Measurements from ENCODE around the gene AMHR2. TPM values are rescaled to one million over a fixed set of nuclear protein-coding genes. Genes with fewer than 3 reads are reported as not detected.

Gene AMHR2
- total and polyA plus RNA-seq, 2 experiments from 2014 or later, result 0.24 TPM; not detected in 1

DNA sequence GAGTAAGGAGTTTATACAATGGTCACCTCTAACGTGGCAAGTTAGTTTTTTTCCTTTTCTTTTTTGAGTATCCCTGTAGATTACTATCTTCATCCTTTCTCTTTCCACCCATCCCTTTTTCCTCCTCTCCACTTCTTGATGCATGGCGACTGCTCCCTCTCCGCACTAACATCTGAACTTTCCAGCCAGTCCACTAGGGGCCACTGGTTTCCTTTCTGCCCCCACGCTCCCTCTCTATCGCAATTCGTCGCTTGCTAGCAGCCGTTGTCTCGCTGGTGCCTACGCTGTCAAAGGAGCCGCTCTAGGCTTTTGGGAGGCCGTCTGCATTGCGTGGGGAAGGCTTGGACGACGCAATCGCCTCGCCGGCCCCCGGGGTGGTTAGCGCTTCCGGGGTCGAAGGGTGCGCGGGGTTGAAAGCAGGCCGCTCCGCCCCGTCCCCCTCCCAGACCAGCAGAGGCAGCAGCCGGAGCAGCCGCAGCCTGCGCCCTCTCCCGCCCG is 28.1 kb downstream of the AMHR2 start, which contains the start of gene PCBP2 (continued):
- TF ChIP-seq, protein P1, sequence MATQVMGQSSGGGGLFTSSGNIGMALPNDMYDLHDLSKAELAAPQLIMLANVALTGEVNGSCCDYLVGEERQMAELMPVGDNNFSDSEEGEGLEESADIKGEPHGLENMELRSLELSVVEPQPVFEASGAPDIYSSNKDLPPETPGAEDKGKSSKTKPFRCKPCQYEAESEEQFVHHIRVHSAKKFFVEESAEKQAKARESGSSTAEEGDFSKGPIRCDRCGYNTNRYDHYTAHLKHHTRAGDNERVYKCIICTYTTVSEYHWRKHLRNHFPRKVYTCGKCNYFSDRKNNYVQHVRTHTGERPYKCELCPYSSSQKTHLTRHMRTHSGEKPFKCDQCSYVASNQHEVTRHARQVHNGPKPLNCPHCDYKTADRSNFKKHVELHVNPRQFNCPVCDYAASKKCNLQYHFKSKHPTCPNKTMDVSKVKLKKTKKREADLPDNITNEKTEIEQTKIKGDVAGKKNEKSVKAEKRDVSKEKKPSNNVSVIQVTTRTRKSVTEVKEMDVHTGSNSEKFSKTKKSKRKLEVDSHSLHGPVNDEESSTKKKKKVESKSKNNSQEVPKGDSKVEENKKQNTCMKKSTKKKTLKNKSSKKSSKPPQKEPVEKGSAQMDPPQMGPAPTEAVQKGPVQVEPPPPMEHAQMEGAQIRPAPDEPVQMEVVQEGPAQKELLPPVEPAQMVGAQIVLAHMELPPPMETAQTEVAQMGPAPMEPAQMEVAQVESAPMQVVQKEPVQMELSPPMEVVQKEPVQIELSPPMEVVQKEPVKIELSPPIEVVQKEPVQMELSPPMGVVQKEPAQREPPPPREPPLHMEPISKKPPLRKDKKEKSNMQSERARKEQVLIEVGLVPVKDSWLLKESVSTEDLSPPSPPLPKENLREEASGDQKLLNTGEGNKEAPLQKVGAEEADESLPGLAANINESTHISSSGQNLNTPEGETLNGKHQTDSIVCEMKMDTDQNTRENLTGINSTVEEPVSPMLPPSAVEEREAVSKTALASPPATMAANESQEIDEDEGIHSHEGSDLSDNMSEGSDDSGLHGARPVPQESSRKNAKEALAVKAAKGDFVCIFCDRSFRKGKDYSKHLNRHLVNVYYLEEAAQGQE (IDR thresholded peaks at IDR 0.05; ENCODE audit: unreplicated experiment), result no peak
- TF ChIP-seq JUNB (IDR thresholded peaks at IDR 0.05; ENCODE audit: unreplicated experiment), result no peak

- Mint-ChIP-seq H3K36me3 (ENCODE audit: low read depth) (peaks cover 58% of the 10 kb centered on the region), H3K27ac (peak overlapping the region; percentile 100), H3K9me3 (no peaks in the 10 kb centered on the region), H3K4me3 (peak overlapping the region; percentile 97), H3K27me3 (ENCODE audit: insufficient read depth, low read depth, poor library complexity) (peaks cover 18% of the 10 kb centered on the region), H3K4me1 (peaks cover 30% of the 10 kb centered on the region)
- ATAC-seq (peak; percentile 68), DNase-seq (ENCODE audit: low spot score) (peak; percentile 86)
- Histone ChIP-seq H3K4me2 (peak overlapping the region; percentile 77), H3K36me3 (ENCODE audit: insufficient read depth) (peaks cover 38% of the 10 kb centered on the region), H3K27ac (ENCODE audit: low read depth) (peak overlapping the region; percentile 98), H4K20me1 (replicated peaks; ENCODE audit: insufficient read depth) (peaks cover 47% of the 10 kb centered on the region), H3K4me3 (peak overlapping the region; percentile 77), H3K9me2 (ENCODE audit: insufficient read depth) (no peaks in the 10 kb centered on the region), H3K27me3 (ENCODE audit: insufficient read depth) (no peaks in the 10 kb centered on the region), H3K79me2 (replicated peaks; ENCODE audit: insufficient read depth) (peaks cover 53% of the 10 kb centered on the region), H3F3A (replicated peaks; ENCODE audit: low read depth) (peaks cover 34% of the 10 kb centered on the region), H2AFZ (no peak overlapping the region), H3K4me1 (ENCODE audit: insufficient read depth) (peaks cover 9% of the 10 kb centered on the region; the same call in 1 of the 2 replicates)
- peak; percentile 29 for TF ChIP-seq POLR2AphosphoS5 (IDR thresholded peaks at IDR 0.05; ENCODE audit: low read depth)
- TF ChIP-seq STAT1 (IDR thresholded peaks at IDR 0.05; ENCODE audit: unreplicated experiment), result no peak
- no peak for TF ChIP-seq EZH2 (IDR thresholded peaks at IDR 0.05; ENCODE audit: low read depth, unreplicated experiment)
- TF ChIP-seq ZNF114 (CRISPR knock-in tag; IDR thresholded peaks at IDR 0.05), result no peak
- peak; percentile 43 for TF ChIP-seq CREB1 (CRISPR knock-in tag; IDR thresholded peaks at IDR 0.05; ENCODE audit: low read depth)
- TF ChIP-seq, protein P2, sequence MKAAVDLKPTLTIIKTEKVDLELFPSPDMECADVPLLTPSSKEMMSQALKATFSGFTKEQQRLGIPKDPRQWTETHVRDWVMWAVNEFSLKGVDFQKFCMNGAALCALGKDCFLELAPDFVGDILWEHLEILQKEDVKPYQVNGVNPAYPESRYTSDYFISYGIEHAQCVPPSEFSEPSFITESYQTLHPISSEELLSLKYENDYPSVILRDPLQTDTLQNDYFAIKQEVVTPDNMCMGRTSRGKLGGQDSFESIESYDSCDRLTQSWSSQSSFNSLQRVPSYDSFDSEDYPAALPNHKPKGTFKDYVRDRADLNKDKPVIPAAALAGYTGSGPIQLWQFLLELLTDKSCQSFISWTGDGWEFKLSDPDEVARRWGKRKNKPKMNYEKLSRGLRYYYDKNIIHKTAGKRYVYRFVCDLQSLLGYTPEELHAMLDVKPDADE (IDR thresholded peaks at IDR 0.05), result no peak
- TF ChIP-seq JUNB (IDR thresholded peaks at IDR 0.05; ENCODE audit: unreplicated experiment), result no peak
- no peak for TF ChIP-seq EZH2phosphoT487 (IDR thresholded peaks at IDR 0.05; ENCODE audit: unreplicated experiment)
- peak; percentile 43 to 48 for TF ChIP-seq CTCF (conservative IDR thresholded peaks at IDR 0.05; ENCODE audit: low read depth in 2 of 2)
- no peak for TF ChIP-seq NANOG (IDR thresholded peaks at IDR 0.05; ENCODE audit: borderline replicate concordance)
Measured at GRCh38 chr12:53452159-53453077, 28.8 kb downstream of the AMHR2 start.
